Adrenal gland (tissue), 12 donors: ENCODE results near the gene TMEM52. TPM values are rescaled to one million over a fixed set of nuclear protein-coding genes. Genes with fewer than 3 reads are reported as not detected.

Experiments
- DNase-seq, 7 donors: peaks; one replicate each; pipeline ENCODE4 v3.0.0-alpha.2; 2019 to 2020
- H3K27ac ChIP-seq, 5 donors: fragments of 200-600 bp; sonication (generic) in 4 of 5; 1 replicate in 3 of 5; 2 replicates in 2 of 5; pipeline versions ENCODE4 v1.5.1 to v1.8.0; 2016 to 2020; ENCODE audit warnings: mild to moderate bottlenecking in 1 of 5
- H3K27me3 ChIP-seq: fragments of 200-600 bp; 2 replicates; pipeline ENCODE4 v1.8.0; 2021
- H3K36me3 ChIP-seq, 2 donors: fragments of 200-600 bp; replicated peaks in 1 of 2; 1 replicate in 1 of 2; 2 replicates in 1 of 2; pipeline versions ENCODE4 v1.5.1 to v1.8.0; 2018 to 2022
- H3K4me1 ChIP-seq, 2 donors: fragments of 200-600 bp; replicated peaks in 1 of 2; 1 replicate in 1 of 2; 2 replicates in 1 of 2; pipeline versions ENCODE4 v1.5.1 to v1.8.0; 2018 to 2021
- H3K4me3 ChIP-seq, 4 donors: fragments of 200-600 bp; sonication (generic) in 3 of 4; one replicate each; pipeline ENCODE4 v1.5.1; 2016 to 2018
- H3K9me3 ChIP-seq, 3 donors: fragments of 200-600 bp; sonication (generic) in 1 of 3; replicated peaks in 1 of 3; 1 replicate in 2 of 3; 2 replicates in 1 of 3; pipeline versions ENCODE4 v1.5.1 to v1.8.0; 2016 to 2021
- CTCF ChIP-seq, 6 experiments: fragments of 450-650 bp in 4 of 6; fragments of 200-600 bp in 2 of 6; sonication (generic) in 1 of 6; IDR thresholded peaks; 1 replicate in 5 of 6; 2 replicates in 1 of 6; pipeline versions ENCODE4 v1.5.1 to v1.8.0; 2016 to 2021; ENCODE audit warnings: antibody characterized with exemption in 6 of 6, mild to moderate bottlenecking in 2 of 6, moderate library complexity in 1 of 6
- POLR2A ChIP-seq, 2 donors: fragments of 450-650 bp; IDR thresholded peaks; one replicate each; pipeline ENCODE4 v1.6.1; 2017; ENCODE audit warnings: antibody characterized with exemption in 2 of 2, mild to moderate bottlenecking in 2 of 2, moderate library complexity in 1 of 2
- WGBS, 4 donors: extraction: QIAGEN DNeasy Blood & Tissue Kit in 2 of 4; methylation state at CpG; one replicate each; pipeline versions ENCODE4 v1.1.5 to v1.1.7; 2013 to 2017; 5-methylcytosine and 5-hydroxymethylcytosine counted together
- intact Hi-C, 2 donors: fragments of 100-400 bp; cut with DNase I; formaldehyde crosslinking; loops; one replicate each; pipeline versions ENCODE4 v1.14.1 to v1.15.0; 2022 to 2023
- polyA plus RNA-seq, 3 donors: library from polyadenylated mRNA; stranded (reverse); fragments of 200-250 nt in 2 of 3; fragments of 350-450 nt in 1 of 3; fragmentation: Illumina TruSeq in 1 of 3; extraction: RNeasy Lipid Tissue Mini Kit (QIAGEN cat#74804) in 1 of 3; gene quantifications; one replicate each; pipeline ENCODE4 v1.2.3, GENCODE V29; 2013 to 2014
- total RNA-seq, 9 donors: library from RNA; depleted of rRNA in 4 of 9; stranded (reverse); fragments of >200 nt in 4 of 9; fragments of 120-200 nt in 1 of 9; fragmentation: NEBNext Ultra II Directional in 1 of 9; extraction: Animal tissue kit (Norgen Biotek cat#: 25700) in 1 of 9; gene quantifications; one replicate each; pipeline versions ENCODE4 v1.1.0 to v1.2.4, GENCODE V29; 2013 to 2023
- donor health status: healthy with polysubstance abuse.
- donor health status: Bipolar disorder and iron deficiency.
- donor health status: DM: yes; HTN: yes; CAD: no.
- donor health status: DM: no; HTN: no; CAD: no.
- donor health status: DM: no; HTN: no; CAD: no.
- donor health status: DM: yes; HTN: yes; CAD: no.

Gene TMEM52
- total and polyA plus RNA-seq, 12 donors: 7.0 to 95.4 (median 61.7) TPM

- Histone ChIP-seq H3K27ac (no peak overlapping the region), H3K36me3 (no peaks in the 10 kb centered on the region), H3K4me1 (peaks cover 0 to 8% of the 10 kb centered on the region in 2 donors), H3K27me3 (no peaks in the 10 kb centered on the region), H3K9me3 (no peaks in the 10 kb centered on the region), H3K4me3 (no peak overlapping the region)
- 62 to 88% (median 75%) methylated on average over 9 to 14 of the region's 14 CpGs for WGBS, 4 donors
- TF ChIP-seq CTCF (IDR thresholded peaks at IDR 0.05): no peak
- no peak for TF ChIP-seq POLR2A (IDR thresholded peaks at IDR 0.05)
- intact Hi-C loops: loop anchor here (5.0 kb wide), 2 partner anchors 87 to 92 kb away; no protein-coding TSS in a partner anchor
- no peak for DNase-seq
These were observed 36.6 kb upstream of the TMEM52 start for GRCh38 chr1:1955621-1956094.

GRCh38 chr1:1954831-1955441 is 35.9 kb upstream of the TMEM52 start:
- intact Hi-C loops: loop anchor here (5.0 kb wide), 2 partner anchors 87 to 92 kb away; no protein-coding TSS in a partner anchor
- peak in 1 of 6 experiments; percentile 15 for TF ChIP-seq CTCF (IDR thresholded peaks at IDR 0.05)
- TF ChIP-seq POLR2A (IDR thresholded peaks at IDR 0.05): no peak
- no peak for DNase-seq
- H3K9me3 ChIP-seq: no peaks in the 10 kb centered on the region
- no peak overlapping the region for H3K27ac ChIP-seq
- H3K4me3 ChIP-seq: no peak overlapping the region
- no peaks in the 10 kb centered on the region for H3K36me3 ChIP-seq
- H3K4me1 ChIP-seq: peaks cover 0 to 3% of the 10 kb centered on the region in 2 donors
- 88 to 91% (median 89%) methylated on average over 36 to 46 of the region's 46 CpGs for WGBS, 4 donors
- no peaks in the 10 kb centered on the region for H3K27me3 ChIP-seq

GRCh38 chr1:1954015-1954414 is 34.9 kb upstream of the TMEM52 start:
- TF ChIP-seq POLR2A (IDR thresholded peaks at IDR 0.05): no peak
- TF ChIP-seq CTCF (IDR thresholded peaks at IDR 0.05): no peak
- DNase-seq: no peak
- H3K4me3 ChIP-seq: no peak overlapping the region
- H3K27me3 ChIP-seq: no peaks in the 10 kb centered on the region
- 86 to 97% (median 89%) methylated on average over 6 to 9 of the region's 9 CpGs for WGBS, 4 donors
- intact Hi-C loops: no loop called here
- no peaks in the 10 kb centered on the region for H3K36me3 ChIP-seq
- H3K27ac ChIP-seq: no peak overlapping the region
- no peaks in the 10 kb centered on the region for H3K4me1 ChIP-seq
- H3K9me3 ChIP-seq: no peaks in the 10 kb centered on the region

- H3K27me3 ChIP-seq: no peaks in the 10 kb centered on the region
- no peak overlapping the region for H3K4me3 ChIP-seq
- H3K36me3 ChIP-seq: no peaks in the 10 kb centered on the region
- TF ChIP-seq CTCF (IDR thresholded peaks at IDR 0.05) (no peak), POLR2A (IDR thresholded peaks at IDR 0.05) (no peak)
- intact Hi-C loops: no loop called here
- no peaks in the 10 kb centered on the region for H3K4me1 ChIP-seq
- H3K9me3 ChIP-seq: no peaks in the 10 kb centered on the region
- WGBS, 4 donors: 73 to 86% (median 83%) methylated on average over 5 of the region's 5 CpGs
- H3K27ac ChIP-seq: no peak overlapping the region
- DNase-seq: no peak
These were observed 31.9 kb upstream of the TMEM52 start for GRCh38 chr1:1950940-1951339.
